Vagina (tissue), 2 donors: ENCODE results near the gene RANBP3.

Source experiments
- POLR2A ChIP-seq, 2 donors: fragments of 450-650 bp; IDR thresholded peaks; one replicate each; pipeline ENCODE4 v1.6.1; 2017; ENCODE audit warnings: antibody characterized with exemption in 2 of 2, mild to moderate bottlenecking in 2 of 2, moderate library complexity in 2 of 2
- POLR2AphosphoS5 ChIP-seq, 2 donors: sonication (generic); formaldehyde crosslinking; IDR thresholded peaks; one replicate each; pipeline ENCODE4 v1.9.0; 2017; ENCODE audit warnings: antibody characterized with exemption in 2 of 2, mild to moderate bottlenecking in 2 of 2, low read depth in 1 of 2; ENCODE audit not compliant: insufficient read depth in 1 of 2

GRCh38 chr19:5978606-5979552 lies 939 bp upstream of the RANBP3 start:
- no peak for TF ChIP-seq POLR2AphosphoS5 (IDR thresholded peaks at IDR 0.05; ENCODE audit: insufficient read depth in 1 of 2, low read depth in 1 of 2)
- no peak for TF ChIP-seq POLR2A (IDR thresholded peaks at IDR 0.05)
